Measurements from ENCODE around the gene TAF11L14. TPM values are rescaled to one million over a fixed set of nuclear protein-coding genes. Genes with fewer than 3 reads are reported as not detected.

Gene TAF11L14
- total RNA-seq, 1 experiment from 2014 or later = not detected

GRCh38 chr5:17666726-17667235 lies 32.5 kb downstream of the TAF11L14 start:
- Histone ChIP-seq H3K23me2 (ENCODE audit: insufficient read length, low read depth, low read length, poor library complexity, severe bottlenecking) (no peaks in the 10 kb centered on the region), H2BK120ac (ENCODE audit: low read depth, low read length, poor library complexity, severe bottlenecking) (no peak overlapping the region), H4K20me1 (ENCODE audit: control insufficient read depth, insufficient read depth, insufficient read length) (no peaks in the 10 kb centered on the region), H3K4me1 (ENCODE audit: insufficient read depth, low read length) (peaks cover 2% of the 10 kb centered on the region; the same call in 1 of the 2 replicates), H4K91ac (ENCODE audit: insufficient read length, low read depth, low read length) (no peak overlapping the region), H3K27ac (ENCODE audit: insufficient read length, low read depth, low read length) (no peak overlapping the region), H3K4ac (ENCODE audit: low read depth, low read length) (no peak overlapping the region), H3K4me2 (ENCODE audit: insufficient read depth, insufficient read length, low read length) (no peak overlapping the region), H3K79me1 (ENCODE audit: insufficient read depth, low read depth, low read length, poor library complexity, severe bottlenecking) (no peaks in the 10 kb centered on the region), H3K79me2 (ENCODE audit: insufficient read depth, low read length) (no peaks in the 10 kb centered on the region), H2BK15ac (ENCODE audit: low read depth, low read length) (no peak overlapping the region), H3K56ac (ENCODE audit: insufficient read length, low read depth, low read length) (no peak overlapping the region), H2AK5ac (ENCODE audit: insufficient read length, low read length) (no peak overlapping the region), H4K8ac (replicated peaks; ENCODE audit: insufficient read length, low read depth, low read length) (no peak overlapping the region), H3K23ac (ENCODE audit: insufficient read length, low read depth, low read length) (no peak overlapping the region), H3K27me3 (ENCODE audit: insufficient read depth, low read length) (no peaks in the 10 kb centered on the region), H2AFZ (ENCODE audit: low read length) (no peak overlapping the region), H2BK20ac (ENCODE audit: low read depth, low read length, poor library complexity, severe bottlenecking) (no peak overlapping the region), H4K5ac (ENCODE audit: insufficient read length, low read depth, low read length) (no peak overlapping the region), H3K18ac (ENCODE audit: insufficient read length, low read depth, low read length) (no peak overlapping the region), H3K14ac (ENCODE audit: insufficient read depth, low read length) (no peak overlapping the region), H2BK12ac (ENCODE audit: insufficient read length, low read depth, low read length) (no peak overlapping the region), H3T11ph (ENCODE audit: low read length) (no peak overlapping the region), H2BK5ac (ENCODE audit: insufficient read length, low read length) (no peak overlapping the region), H3K9me3 (ENCODE audit: control insufficient read depth, low read depth, low read length) (no peaks in the 10 kb centered on the region), H3K9ac (ENCODE audit: extremely low read depth, insufficient read length, low read length) (no peak overlapping the region)
- Mint-ChIP-seq H3K27me3 (ENCODE audit: low read depth) (no peaks in the 10 kb centered on the region), H3K9me3 (peaks cover 4 to 6% of the 10 kb centered on the region in 2 experiments; a peak in 3 of 5 replicates), H3K4me3 (no peak overlapping the region), H3K36me3 (ENCODE audit: insufficient read depth in 1 of 3, low read depth in 3 of 3) (peaks cover 2 to 6% (median 2%) of the 10 kb centered on the region in 3 experiments; a peak in 6 of 7 replicates), H3K27ac (no peak overlapping the region), H3K4me1 (peaks cover 13 to 22% of the 10 kb centered on the region in 2 experiments)
- no CpG with 5 or more reads among the region's 3 CpGs for WGBS (ENCODE audit: extremely low coverage, insufficient read length, low lambda C conversion rate)
- TF ChIP-seq, protein P1, sequence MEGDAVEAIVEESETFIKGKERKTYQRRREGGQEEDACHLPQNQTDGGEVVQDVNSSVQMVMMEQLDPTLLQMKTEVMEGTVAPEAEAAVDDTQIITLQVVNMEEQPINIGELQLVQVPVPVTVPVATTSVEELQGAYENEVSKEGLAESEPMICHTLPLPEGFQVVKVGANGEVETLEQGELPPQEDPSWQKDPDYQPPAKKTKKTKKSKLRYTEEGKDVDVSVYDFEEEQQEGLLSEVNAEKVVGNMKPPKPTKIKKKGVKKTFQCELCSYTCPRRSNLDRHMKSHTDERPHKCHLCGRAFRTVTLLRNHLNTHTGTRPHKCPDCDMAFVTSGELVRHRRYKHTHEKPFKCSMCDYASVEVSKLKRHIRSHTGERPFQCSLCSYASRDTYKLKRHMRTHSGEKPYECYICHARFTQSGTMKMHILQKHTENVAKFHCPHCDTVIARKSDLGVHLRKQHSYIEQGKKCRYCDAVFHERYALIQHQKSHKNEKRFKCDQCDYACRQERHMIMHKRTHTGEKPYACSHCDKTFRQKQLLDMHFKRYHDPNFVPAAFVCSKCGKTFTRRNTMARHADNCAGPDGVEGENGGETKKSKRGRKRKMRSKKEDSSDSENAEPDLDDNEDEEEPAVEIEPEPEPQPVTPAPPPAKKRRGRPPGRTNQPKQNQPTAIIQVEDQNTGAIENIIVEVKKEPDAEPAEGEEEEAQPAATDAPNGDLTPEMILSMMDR (conservative IDR thresholded peaks at IDR 0.05) = no peak
- DNase-seq = no peak

Data from H9 (cell line).